ENCODE measurements around the gene SIX6.
"Not testable (repeated sequence)": the region's sequence is repeated elsewhere in the genome, so short reads cannot be mapped to it uniquely, and the experiment has no call there.

The SIX6 gene

DNA sequence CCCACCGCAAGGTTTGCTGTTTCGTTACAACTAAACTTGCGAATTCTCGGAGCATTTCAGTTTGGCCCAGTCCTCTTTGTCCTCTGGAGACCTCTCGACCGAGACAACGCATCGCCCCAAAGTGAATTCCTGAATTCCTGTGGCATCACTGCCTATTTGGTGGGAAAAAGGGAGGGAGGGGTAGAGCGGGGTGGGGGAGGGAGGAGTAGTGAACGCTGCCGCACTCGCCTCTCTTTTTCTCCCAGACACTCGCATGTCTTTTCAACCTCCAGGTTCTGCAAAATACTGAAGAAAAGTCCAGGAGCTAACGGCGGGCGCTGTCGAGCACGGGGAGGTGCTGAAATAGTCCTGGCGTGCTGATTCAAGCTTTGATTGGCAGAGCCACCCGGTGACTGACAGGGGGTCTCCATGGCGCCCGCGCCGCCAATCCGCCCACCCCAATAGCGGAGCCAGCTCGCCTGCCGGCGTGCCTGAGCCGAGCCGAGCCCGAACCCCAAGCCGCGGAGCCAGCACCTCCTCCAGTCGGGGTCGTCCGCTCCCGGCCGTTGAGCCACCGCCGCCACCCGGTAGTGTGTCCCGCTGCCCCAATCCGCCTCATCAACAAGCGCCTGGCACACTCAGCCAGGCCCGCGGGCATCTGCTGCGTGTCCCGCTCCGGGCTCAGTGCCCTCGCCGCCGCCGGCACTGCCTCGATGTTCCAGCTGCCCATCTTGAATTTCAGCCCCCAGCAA, at the start of gene SIX6:
Gene SIX6, plus strand, starts transcription at position 440 of the 731 bp plus-strand sequence. Its CDS starts 253 bp downstream, at position 693.
- DNase-seq: no peak
- peaks cover 6 to 19% of the 10 kb centered on the region in 2 donors for H3K4me1 Mint-ChIP-seq
- H3K27me3 Mint-ChIP-seq: peaks cover 51 to 79% of the 10 kb centered on the region in 2 donors
- H3K4me3 Mint-ChIP-seq: peak within 1 kb of the TSS; percentile 35 to 44
- ATAC-seq (replicated peaks): no peak
- H3K9me3 Mint-ChIP-seq: no peaks in the 10 kb centered on the region
- H3K27ac Mint-ChIP-seq: peak within 1 kb of the TSS; percentile 77
- no peaks in the 10 kb centered on the region for H3K36me3 Mint-ChIP-seq

DNA sequence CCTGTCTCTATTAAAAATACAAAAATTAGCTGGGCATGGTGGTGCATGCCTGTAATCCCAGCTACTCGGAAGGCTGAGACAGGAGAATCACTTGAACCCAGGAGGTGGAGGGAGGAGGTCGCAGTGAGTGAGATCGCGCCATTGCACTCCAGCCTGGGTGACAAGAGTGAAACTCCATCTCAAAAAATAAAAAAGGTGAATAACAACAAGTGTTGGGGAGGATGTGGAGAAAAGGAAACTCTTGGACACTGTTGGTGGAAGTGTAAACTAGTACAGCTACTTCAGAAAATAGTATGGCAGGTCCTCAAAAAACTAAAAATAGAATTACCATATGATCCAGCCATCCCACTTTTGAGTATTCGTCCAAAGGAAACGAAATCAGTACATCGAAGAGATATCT, 28.7 kb upstream of the SIX6 start:
- not testable (repeated sequence) for H3K4me1 Mint-ChIP-seq; DNase-seq; H3K9me3 Mint-ChIP-seq; H3K4me3 Mint-ChIP-seq; H3K36me3 Mint-ChIP-seq; ATAC-seq (replicated peaks); H3K27ac Mint-ChIP-seq
- peaks cover 13 to 23% of the 10 kb centered on the region in 2 donors for H3K27me3 Mint-ChIP-seq

- Mint-ChIP-seq H3K4me1 (peaks cover 4 to 5% of the 10 kb centered on the region in 2 donors), H3K4me3 (no peak overlapping the region), H3K27me3 (peaks cover 13 to 33% of the 10 kb centered on the region in 2 donors), H3K27ac (no peak overlapping the region), H3K36me3 (no peaks in the 10 kb centered on the region), H3K9me3 (peaks cover 8 to 10% of the 10 kb centered on the region in 2 donors)
- ATAC-seq (replicated peaks): no peak
- no peak for DNase-seq
These were observed 26.2 kb upstream of the SIX6 start for GRCh38 chr14:60482743-60483142.

GRCh38 chr14:60485057-60485597, 23.8 kb upstream of the SIX6 start:
- no peak for ATAC-seq (replicated peaks)
- peaks cover 4 to 5% of the 10 kb centered on the region in 2 donors for H3K4me1 Mint-ChIP-seq
- DNase-seq: no peak
- H3K27me3 Mint-ChIP-seq: peaks cover 13 to 27% of the 10 kb centered on the region in 2 donors
- no peaks in the 10 kb centered on the region for H3K36me3 Mint-ChIP-seq
- peaks cover 1 to 5% of the 10 kb centered on the region in 2 donors for H3K9me3 Mint-ChIP-seq
- H3K4me3 Mint-ChIP-seq: peak overlapping the region; percentile 11 to 59
- no peak overlapping the region for H3K27ac Mint-ChIP-seq

DNA sequence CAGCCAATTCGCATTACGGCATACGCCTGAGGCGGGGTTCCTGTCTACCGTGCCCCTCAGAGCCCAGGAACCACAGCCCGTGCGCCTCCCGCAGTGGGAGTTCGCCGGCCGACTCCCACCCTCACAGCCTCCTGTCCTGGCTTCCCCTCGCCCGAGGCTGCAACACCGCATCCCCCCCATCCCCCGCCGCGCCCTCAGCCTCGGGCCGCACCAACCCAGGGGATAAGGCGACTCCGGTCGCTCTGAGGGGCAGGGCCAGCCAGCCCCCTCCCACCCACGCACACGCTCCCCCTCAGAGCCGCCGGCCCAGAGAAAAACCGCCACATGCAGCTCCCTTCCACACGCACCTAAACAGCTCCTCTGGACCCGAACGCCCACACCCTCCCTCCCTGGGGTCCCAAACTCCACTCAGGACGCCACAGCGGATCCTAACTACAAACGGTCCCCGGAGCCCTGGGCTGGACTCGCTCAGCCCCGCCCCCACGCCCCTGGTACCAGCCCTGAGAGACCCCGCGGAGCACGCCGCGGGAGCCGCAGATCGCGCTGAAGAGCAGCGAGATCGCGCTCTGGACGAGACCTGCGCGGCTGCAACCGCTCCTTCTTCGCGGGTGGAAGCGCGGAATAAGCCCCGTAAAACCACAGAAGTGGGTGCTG, 23.2 kb upstream of the SIX6 start, which contains the start of gene C14orf39:
Gene C14orf39, minus strand, starts transcription at position 466 of the 654 bp plus-strand sequence. CDS start 985 bp downstream, outside the sequence.
- peak within 1 kb of the TSS; percentile 11 to 59 for H3K4me3 Mint-ChIP-seq
- DNase-seq: no peak

GRCh38 chr14:60487211-60487610, 21.7 kb upstream of the SIX6 start:
- DNase-seq (no peak), ATAC-seq (replicated peaks) (no peak)
- Mint-ChIP-seq H3K4me3 (no peak overlapping the region), H3K27ac (no peak overlapping the region), H3K36me3 (no peaks in the 10 kb centered on the region), H3K4me1 (peaks cover 4 to 5% of the 10 kb centered on the region in 2 donors), H3K27me3 (peaks cover 13 to 18% of the 10 kb centered on the region in 2 donors), H3K9me3 (no peaks in the 10 kb centered on the region)

More for the DNA sequence above, 23.2 kb upstream of the SIX6 start, which contains the start of gene C14orf39:
- Mint-ChIP-seq H3K9me3 (peaks cover 0 to 1% of the 10 kb centered on the region in 2 donors), H3K27ac (no peak within 1 kb of the TSS), H3K4me1 (peaks cover 4 to 5% of the 10 kb centered on the region in 2 donors), H3K36me3 (no peaks in the 10 kb centered on the region), H3K27me3 (peaks cover 13 to 21% of the 10 kb centered on the region in 2 donors)
- peak; percentile 49 to 59 for ATAC-seq (replicated peaks)

DNA sequence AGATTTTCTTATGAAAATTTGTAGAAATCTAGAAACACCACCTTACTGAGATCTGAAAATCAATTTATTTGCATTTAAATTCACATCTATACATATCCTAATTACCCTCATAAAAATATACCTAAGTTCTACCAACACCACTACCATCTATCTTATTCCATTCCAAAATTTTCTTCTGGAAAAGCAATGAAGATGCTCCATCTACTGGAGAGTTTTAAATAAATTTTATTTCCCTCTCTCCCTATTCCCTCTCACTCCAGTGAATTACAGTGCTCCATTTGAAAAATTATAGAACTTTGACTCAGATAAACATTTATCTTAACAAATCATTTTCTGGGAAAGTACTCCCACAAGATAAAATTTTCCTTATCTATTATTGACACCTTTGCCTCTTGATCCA, 20.8 kb upstream of the SIX6 start:
- no peaks in the 10 kb centered on the region for H3K36me3 Mint-ChIP-seq
- ATAC-seq (replicated peaks) (no peak), DNase-seq (no peak)
- no peaks in the 10 kb centered on the region for H3K9me3 Mint-ChIP-seq
- no peak overlapping the region for H3K27ac Mint-ChIP-seq
- H3K4me1 Mint-ChIP-seq: peaks cover 4 to 5% of the 10 kb centered on the region in 2 donors
- H3K4me3 Mint-ChIP-seq: no peak overlapping the region
- peaks cover 8 to 12% of the 10 kb centered on the region in 2 donors for H3K27me3 Mint-ChIP-seq

DNA sequence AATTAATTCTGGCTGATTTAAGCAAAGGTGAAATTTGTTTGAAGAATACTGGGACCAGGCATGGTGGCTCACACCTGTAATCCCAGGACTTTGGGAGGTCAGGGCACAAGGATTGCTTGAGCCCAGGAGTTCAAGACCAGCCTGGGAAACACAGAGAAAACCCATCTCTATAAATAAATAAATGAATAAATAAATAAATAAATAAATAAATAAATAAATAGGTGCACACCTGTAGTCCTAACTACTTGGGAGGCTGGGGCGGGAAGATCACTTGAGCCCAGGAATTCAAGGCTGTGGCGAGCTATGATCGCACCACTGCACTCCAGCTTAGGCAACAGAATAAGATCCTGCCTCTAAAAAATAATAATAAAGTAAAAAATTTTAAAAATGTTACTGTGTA, 18.7 kb upstream of the SIX6 start:
- H3K9me3 Mint-ChIP-seq: no peaks in the 10 kb centered on the region
- ATAC-seq (replicated peaks) (no peak), DNase-seq (no peak)
- peaks cover 14 to 16% of the 10 kb centered on the region in 2 donors for H3K27me3 Mint-ChIP-seq
- no peak overlapping the region for H3K27ac Mint-ChIP-seq
- H3K36me3 Mint-ChIP-seq: no peaks in the 10 kb centered on the region
- H3K4me1 Mint-ChIP-seq: peaks cover 3 to 5% of the 10 kb centered on the region in 2 donors
- H3K4me3 Mint-ChIP-seq: no peak overlapping the region

DNA sequence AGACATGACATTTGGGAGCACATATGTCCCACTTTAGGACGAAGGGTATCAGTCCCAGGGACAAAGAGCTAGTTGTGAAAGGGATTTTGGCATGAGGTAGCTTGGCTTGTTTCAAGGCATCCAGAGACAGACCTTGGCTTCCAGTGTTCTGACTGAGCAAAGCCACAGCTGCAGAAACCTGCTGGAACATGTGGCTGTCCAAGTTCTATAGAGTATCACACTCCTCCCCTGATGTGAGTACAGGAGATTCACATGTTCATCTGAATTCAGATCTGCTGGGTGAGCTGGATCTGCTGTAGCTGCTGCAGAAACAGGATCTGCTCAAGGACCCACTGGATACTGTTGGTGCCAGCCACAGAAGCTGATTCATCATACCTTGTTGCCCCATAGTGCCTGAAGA, 13.0 kb upstream of the SIX6 start:
- Mint-ChIP-seq H3K27me3 (peaks cover 27 to 31% of the 10 kb centered on the region in 2 donors), H3K4me3 (no peak overlapping the region), H3K27ac (no peak overlapping the region), H3K9me3 (peaks cover 0 to 1% of the 10 kb centered on the region in 2 donors), H3K36me3 (no peaks in the 10 kb centered on the region), H3K4me1 (no peaks in the 10 kb centered on the region)
- DNase-seq: no peak
- no peak for ATAC-seq (replicated peaks)

GRCh38 chr14:60502541-60502940, 6.4 kb upstream of the SIX6 start:
- peaks cover 35 to 60% of the 10 kb centered on the region in 2 donors for H3K27me3 Mint-ChIP-seq
- H3K27ac Mint-ChIP-seq: no peak overlapping the region
- ATAC-seq (replicated peaks) (no peak), DNase-seq (no peak)
- H3K4me1 Mint-ChIP-seq: no peaks in the 10 kb centered on the region
- no peak overlapping the region for H3K4me3 Mint-ChIP-seq
- H3K9me3 Mint-ChIP-seq: no peaks in the 10 kb centered on the region
- H3K36me3 Mint-ChIP-seq: no peaks in the 10 kb centered on the region

- DNase-seq: no peak
- no peak for ATAC-seq (replicated peaks)
- peaks cover 48 to 83% of the 10 kb centered on the region in 2 donors for H3K27me3 Mint-ChIP-seq
- H3K4me1 Mint-ChIP-seq: peaks cover 3 to 11% of the 10 kb centered on the region in 2 donors
- no peaks in the 10 kb centered on the region for H3K9me3 Mint-ChIP-seq
- H3K27ac Mint-ChIP-seq: no peak overlapping the region
- H3K36me3 Mint-ChIP-seq: no peaks in the 10 kb centered on the region
- H3K4me3 Mint-ChIP-seq: no peak overlapping the region
These were observed 3.5 kb upstream of the SIX6 start for GRCh38 chr14:60505448-60505847.

GRCh38 chr14:60506010-60506409, 2.9 kb upstream of the SIX6 start:
- no peak overlapping the region for H3K4me3 Mint-ChIP-seq
- H3K4me1 Mint-ChIP-seq: peaks cover 6 to 17% of the 10 kb centered on the region in 2 donors

GRCh38 chr14:60506462-60506984, 2.4 kb upstream of the SIX6 start:
- ATAC-seq (replicated peaks) (no peak), DNase-seq (no peak)
- Mint-ChIP-seq H3K36me3 (no peaks in the 10 kb centered on the region), H3K4me3 (no peak overlapping the region), H3K27me3 (peaks cover 43 to 81% of the 10 kb centered on the region in 2 donors), H3K4me1 (peaks cover 6 to 19% of the 10 kb centered on the region in 2 donors), H3K27ac (no peak overlapping the region), H3K9me3 (no peaks in the 10 kb centered on the region)

More at GRCh38 chr14:60506010-60506409, 2.9 kb upstream of the SIX6 start:
- no peaks in the 10 kb centered on the region for H3K36me3 Mint-ChIP-seq
- H3K27me3 Mint-ChIP-seq: peaks cover 43 to 83% of the 10 kb centered on the region in 2 donors
- no peaks in the 10 kb centered on the region for H3K9me3 Mint-ChIP-seq
- ATAC-seq (replicated peaks) (no peak), DNase-seq (no peak)
- H3K27ac Mint-ChIP-seq: no peak overlapping the region
